ENCODE measurements around the gene STEAP4.
"Not testable (repeated sequence)": the region's sequence is repeated elsewhere in the genome, so short reads cannot be mapped to it uniquely, and the experiment has no call there.

STEAP4 gene

DNA sequence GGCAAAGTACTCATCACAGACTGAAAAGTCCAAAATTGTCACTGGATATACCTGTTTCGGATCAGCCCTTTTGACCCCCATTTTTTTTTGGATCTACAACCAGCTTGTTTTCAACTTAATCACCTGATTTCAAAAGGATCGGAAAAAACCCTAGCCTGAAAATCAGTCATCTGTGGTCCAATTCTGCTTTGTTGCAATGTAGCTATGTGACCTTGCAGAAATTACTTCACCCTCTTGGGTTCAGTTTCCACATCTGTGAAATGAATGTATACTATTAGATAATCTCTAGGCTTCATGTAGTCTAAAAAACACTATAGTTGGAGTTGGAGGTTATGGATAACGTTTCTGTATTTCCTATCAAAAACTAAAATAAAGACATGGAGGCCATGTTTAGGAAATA is 37.1 kb downstream of the STEAP4 start:
- H3K4me3 ChIP-seq (ENCODE audit: low read depth, low read length) = no peak overlapping the region
- in situ Hi-C loops (cut with HindIII; ENCODE audit: low sequenced_read_pairs) = no loop called here
- TF ChIP-seq, protein P1, sequence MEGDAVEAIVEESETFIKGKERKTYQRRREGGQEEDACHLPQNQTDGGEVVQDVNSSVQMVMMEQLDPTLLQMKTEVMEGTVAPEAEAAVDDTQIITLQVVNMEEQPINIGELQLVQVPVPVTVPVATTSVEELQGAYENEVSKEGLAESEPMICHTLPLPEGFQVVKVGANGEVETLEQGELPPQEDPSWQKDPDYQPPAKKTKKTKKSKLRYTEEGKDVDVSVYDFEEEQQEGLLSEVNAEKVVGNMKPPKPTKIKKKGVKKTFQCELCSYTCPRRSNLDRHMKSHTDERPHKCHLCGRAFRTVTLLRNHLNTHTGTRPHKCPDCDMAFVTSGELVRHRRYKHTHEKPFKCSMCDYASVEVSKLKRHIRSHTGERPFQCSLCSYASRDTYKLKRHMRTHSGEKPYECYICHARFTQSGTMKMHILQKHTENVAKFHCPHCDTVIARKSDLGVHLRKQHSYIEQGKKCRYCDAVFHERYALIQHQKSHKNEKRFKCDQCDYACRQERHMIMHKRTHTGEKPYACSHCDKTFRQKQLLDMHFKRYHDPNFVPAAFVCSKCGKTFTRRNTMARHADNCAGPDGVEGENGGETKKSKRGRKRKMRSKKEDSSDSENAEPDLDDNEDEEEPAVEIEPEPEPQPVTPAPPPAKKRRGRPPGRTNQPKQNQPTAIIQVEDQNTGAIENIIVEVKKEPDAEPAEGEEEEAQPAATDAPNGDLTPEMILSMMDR (IDR thresholded peaks at IDR 0.05; ENCODE audit: low read depth, low read length) = no peak
- no peak for DNase-seq (ENCODE audit: low read depth, low spot score)

DNA sequence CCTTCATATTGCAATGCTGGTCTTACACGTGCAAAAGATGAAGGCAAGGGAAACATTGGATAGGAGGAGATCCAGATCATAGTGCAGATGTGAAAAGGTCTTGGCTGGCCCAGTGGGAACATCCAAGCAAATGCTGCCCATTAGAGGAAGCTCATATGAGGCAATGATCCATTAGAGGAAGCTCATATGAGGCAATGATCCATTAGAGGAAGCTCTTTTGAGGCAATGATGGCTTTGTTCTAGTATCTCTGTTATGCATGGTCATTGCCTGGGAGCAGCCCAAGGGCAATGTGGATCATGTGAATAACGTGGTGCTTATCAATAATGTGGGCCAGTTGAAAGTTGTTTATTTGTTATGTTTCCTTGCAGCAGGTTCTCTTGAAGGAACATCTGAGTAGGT is 37.8 kb downstream of the STEAP4 start:
- in situ Hi-C loops (cut with HindIII; ENCODE audit: low sequenced_read_pairs) = no loop called here
- DNase-seq (ENCODE audit: low read depth, low spot score) = no peak
- no peak overlapping the region for H3K4me3 ChIP-seq (ENCODE audit: low read depth, low read length)
- TF ChIP-seq, protein P1 (IDR thresholded peaks at IDR 0.05; ENCODE audit: low read depth, low read length) = no peak

DNA sequence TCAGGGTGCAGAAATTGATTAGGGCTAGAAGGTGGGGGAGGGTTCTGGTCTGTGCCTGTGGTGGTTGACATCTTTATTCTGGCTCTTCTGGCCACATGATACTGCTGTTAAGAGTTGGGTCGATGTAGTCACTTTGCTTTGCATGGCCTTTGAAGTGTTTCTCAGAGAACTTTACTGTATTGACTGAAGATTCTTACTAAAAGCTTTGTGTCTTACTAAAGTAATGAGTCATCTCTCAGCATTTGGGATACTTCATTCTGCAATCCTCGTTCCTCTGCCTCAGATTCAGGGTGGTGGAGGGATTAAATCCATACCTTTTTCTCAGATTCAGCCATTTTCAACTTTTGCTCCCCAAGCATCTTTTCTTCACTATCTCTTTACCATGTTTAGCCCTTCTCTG is 38.6 kb downstream of the STEAP4 start:
- DNase-seq (ENCODE audit: low read depth, low spot score) = no peak

DNA sequence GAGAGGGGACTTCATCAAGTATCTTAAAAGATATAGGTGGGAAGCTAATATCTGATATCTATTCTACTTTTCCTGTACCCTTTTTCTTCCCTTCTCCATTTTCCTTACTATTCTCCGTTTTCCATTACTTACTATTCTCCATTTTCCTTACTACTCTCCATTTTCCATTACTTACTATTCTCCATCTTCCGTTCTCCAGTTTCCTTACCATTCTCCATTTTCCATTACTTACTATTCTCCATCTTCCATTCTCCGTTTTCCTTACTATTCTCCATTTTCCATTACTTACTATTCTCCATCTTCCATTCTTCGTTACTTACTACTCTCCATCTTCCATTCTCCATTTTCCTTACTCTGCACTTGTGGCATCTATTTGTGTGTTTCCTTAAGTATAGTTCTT is 39.3 kb downstream of the STEAP4 start:
- in situ Hi-C loops (cut with HindIII; ENCODE audit: low sequenced_read_pairs) = no loop called here
- TF ChIP-seq, protein P1 (IDR thresholded peaks at IDR 0.05; ENCODE audit: low read depth, low read length) = no peak

More for the DNA sequence above, 38.6 kb downstream of the STEAP4 start:
- in situ Hi-C loops (cut with HindIII; ENCODE audit: low sequenced_read_pairs) = no loop called here
- no peak overlapping the region for H3K4me3 ChIP-seq (ENCODE audit: low read depth, low read length)
- TF ChIP-seq, protein P1 (IDR thresholded peaks at IDR 0.05; ENCODE audit: low read depth, low read length) = no peak

DNA sequence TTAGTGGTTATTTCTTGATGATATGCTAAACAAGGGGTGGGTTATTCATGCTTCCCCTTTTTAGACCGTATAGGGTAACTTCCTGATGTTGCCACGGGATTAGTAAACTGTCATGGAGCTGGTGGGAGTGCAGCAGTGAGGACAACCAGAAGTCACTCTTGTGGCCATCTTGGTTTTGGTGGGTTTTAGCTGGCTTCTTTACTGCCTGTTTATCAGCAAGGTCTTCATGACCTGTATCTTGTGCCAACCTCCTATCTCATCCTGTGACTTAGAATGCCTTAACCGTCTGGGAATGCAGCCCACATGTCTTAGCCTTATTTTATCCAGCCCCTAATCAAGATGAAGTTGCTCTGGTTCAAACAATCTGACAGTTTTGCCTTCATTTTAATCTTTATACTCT is 41.7 kb downstream of the STEAP4 start:
- H3K4me3 ChIP-seq (ENCODE audit: low read depth, low read length); DNase-seq (ENCODE audit: low read depth, low spot score); in situ Hi-C loops (cut with HindIII; ENCODE audit: low sequenced_read_pairs): not testable (repeated sequence)

More for the DNA sequence above, 39.3 kb downstream of the STEAP4 start:
- DNase-seq (ENCODE audit: low read depth, low spot score) = no peak
- no peak overlapping the region for H3K4me3 ChIP-seq (ENCODE audit: low read depth, low read length)

DNA sequence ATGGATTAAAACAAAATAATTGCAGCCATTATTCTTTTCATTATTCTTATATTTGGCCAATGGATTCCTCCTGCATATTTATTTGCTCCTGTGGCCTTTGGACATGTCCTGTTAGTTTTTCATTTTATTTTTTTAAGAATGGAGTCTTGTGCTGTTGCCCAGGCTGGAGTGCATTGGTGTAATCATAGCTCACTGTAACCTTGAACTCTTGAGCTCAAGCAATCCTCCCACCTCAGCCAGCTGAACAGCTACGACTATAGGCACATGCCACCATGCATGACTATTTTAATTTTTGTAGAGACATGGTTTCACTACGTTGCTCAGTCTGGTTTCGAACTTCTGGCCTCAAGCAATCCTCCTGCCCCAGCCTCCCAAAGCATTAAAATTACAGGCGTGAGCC is 44.1 kb downstream of the STEAP4 start:
- in situ Hi-C loops (cut with HindIII; ENCODE audit: low sequenced_read_pairs) = no loop called here
- no peak for DNase-seq (ENCODE audit: low read depth, low spot score)
- no peak overlapping the region for H3K4me3 ChIP-seq (ENCODE audit: low read depth, low read length)
- TF ChIP-seq, protein P1 (IDR thresholded peaks at IDR 0.05; ENCODE audit: low read depth, low read length) = no peak

DNA sequence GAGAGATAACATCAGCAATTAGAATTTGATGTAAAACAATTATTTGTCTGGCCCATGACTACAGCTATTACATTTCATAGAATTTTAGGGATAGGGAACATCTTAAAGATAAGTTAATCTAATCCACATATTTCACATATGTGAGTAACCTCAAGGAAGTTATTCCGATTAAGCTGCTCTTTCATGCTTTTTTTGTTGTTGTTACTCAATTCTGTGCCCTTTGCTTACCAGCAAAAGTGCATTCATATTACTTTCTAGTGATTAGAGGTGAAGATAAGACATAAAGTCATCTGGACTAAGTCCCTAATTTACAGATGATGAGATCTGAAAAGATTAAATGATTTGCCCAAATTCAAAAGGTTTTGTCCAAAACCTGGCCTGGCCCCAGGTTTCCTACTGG is 46.0 kb downstream of the STEAP4 start:
- in situ Hi-C loops (cut with HindIII; ENCODE audit: low sequenced_read_pairs) = no loop called here
- TF ChIP-seq, protein P1 (IDR thresholded peaks at IDR 0.05; ENCODE audit: low read depth, low read length) = no peak
- no peak overlapping the region for H3K4me3 ChIP-seq (ENCODE audit: low read depth, low read length)
- no peak for DNase-seq (ENCODE audit: low read depth, low spot score)

All from astrocyte of the spinal cord (primary cell).